H1 (cell line): ENCODE results near the gene ASH1L. TPM values are rescaled to one million over a fixed set of nuclear protein-coding genes. Genes with fewer than 3 reads are reported as not detected.

Experiments used
- CTCF ChIA-PET: fragments of 300-600 bp; sonication (Branson Sonifier 250); formaldehyde crosslinking; loops from one replicate; lab custom pipeline; 2021; ENCODE audit not compliant: partially characterized antibody; lab: Charles Lee
- POLR2A ChIA-PET: fragments of 300-600 bp; sonication (Branson Sonifier 250); formaldehyde crosslinking; loops from one replicate; lab custom pipeline; 2021; ENCODE audit warnings: inconsistent platforms; ENCODE audit not compliant: partially characterized antibody; lab: Charles Lee
- DNase-seq, 2 experiments: peaks; one replicate each; pipeline versions ENCODE4 v3.0.0 to v3.0.0-alpha.2; 2010 to 2022; ENCODE audit warnings: low spot score in 2 of 2, low read depth in 1 of 2, mixed read lengths in 1 of 2
- FAIRE-seq: peaks from 2 replicates; lab custom pipeline; 2011; peaks lifted over from hg19 to GRCh38; lab: Jason Lieb, UNC
- H2AFZ ChIP-seq: 2 replicates; pipeline ENCODE4 v1.8.1; 2012; ENCODE audit warnings: low read length, inconsistent platforms
- H2AK5ac ChIP-seq: 2 replicates; pipeline ENCODE4 v1.6.1; 2013; ENCODE audit warnings: low read depth, low read length
- H2BK120ac ChIP-seq: replicated peaks from 2 replicates; pipeline ENCODE3; 2013; ENCODE audit warnings: low read depth, low read length, inconsistent platforms
- H2BK12ac ChIP-seq: 2 replicates; pipeline ENCODE4 v1.6.1; 2013; ENCODE audit warnings: low read depth, low read length
- H2BK15ac ChIP-seq: 2 replicates; pipeline ENCODE4 v1.6.1; 2013; ENCODE audit warnings: low read length
- H2BK20ac ChIP-seq: 2 replicates; pipeline ENCODE4 v1.6.1; 2013; ENCODE audit warnings: low read length
- H2BK5ac ChIP-seq: 2 replicates; pipeline ENCODE4 v1.6.1; 2013; ENCODE audit warnings: low read depth, low read length
- H3K14ac ChIP-seq: 2 replicates; pipeline ENCODE4 v1.6.1; 2013; ENCODE audit warnings: inconsistent platforms; ENCODE audit not compliant: insufficient read length
- H3K18ac ChIP-seq: 2 replicates; pipeline ENCODE4 v1.6.1; 2013; ENCODE audit warnings: low read length; ENCODE audit errors: extremely low read depth
- H3K23ac ChIP-seq: 2 replicates; pipeline ENCODE4 v1.6.1; 2013; ENCODE audit warnings: inconsistent platforms; ENCODE audit not compliant: insufficient read length
- H3K23me2 ChIP-seq: 2 replicates; pipeline ENCODE4 v1.6.1; 2013; ENCODE audit warnings: low read depth, low read length
- H3K27ac ChIP-seq: 2 replicates; pipeline ENCODE4 v1.6.1; 2011; ENCODE audit warnings: low read depth, low read length, inconsistent platforms
- H3K27me3 ChIP-seq, 4 experiments: replicated peaks in 1 of 4; 1 replicate in 1 of 4; 2 replicates in 3 of 4; pipeline versions ENCODE4 v1.6.1 to v1.8.1; 2011 to 2013; ENCODE audit warnings: low read length in 3 of 4, mild to moderate bottlenecking in 3 of 4, inconsistent platforms in 2 of 4, mixed read lengths in 2 of 4, moderate library complexity in 1 of 4; ENCODE audit not compliant: control insufficient read depth in 3 of 4, insufficient read depth in 3 of 4; ENCODE audit errors: extremely low read depth in 1 of 4
- H3K36me3 ChIP-seq, 4 experiments: 2 replicates each; pipeline versions ENCODE4 v1.6.1 to v1.8.1; 2011 to 2013; ENCODE audit warnings: mild to moderate bottlenecking in 4 of 4, low read length in 3 of 4, moderate library complexity in 2 of 4, control low read depth in 1 of 4, inconsistent platforms in 1 of 4; ENCODE audit not compliant: insufficient read depth in 4 of 4, control insufficient read depth in 2 of 4
- H3K4ac ChIP-seq: replicated peaks from 2 replicates; pipeline ENCODE3; 2013; ENCODE audit warnings: low read length, low read depth, mixed read lengths, inconsistent platforms; ENCODE audit not compliant: insufficient read length
- H3K4me1 ChIP-seq, 4 experiments: replicated peaks in 1 of 4; 1 replicate in 1 of 4; 2 replicates in 3 of 4; pipeline versions ENCODE4 v1.6.1 to v1.8.1; 2011 to 2013; ENCODE audit warnings: low read length in 3 of 4, inconsistent platforms in 2 of 4, mixed read lengths in 1 of 4; ENCODE audit not compliant: insufficient read depth in 4 of 4, control insufficient read depth in 3 of 4
- H3K4me2 ChIP-seq, 2 experiments: 2 replicates each; pipeline versions ENCODE4 v1.6.1 to v1.8.1; 2011 to 2013; ENCODE audit warnings: low read depth in 2 of 2, low read length in 2 of 2, control low read depth in 1 of 2, inconsistent platforms in 1 of 2, mild to moderate bottlenecking in 1 of 2; ENCODE audit not compliant: insufficient read depth in 1 of 2
- H3K4me3 ChIP-seq, 4 experiments: fragments of 200-600, 300-600 bp in 1 of 4; sonication (generic), shearing (Covaris generic), sonication (Bioruptor Twin) in 1 of 4; 2 replicates each; pipeline versions ENCODE4 v1.5.1 to v1.8.1; 2011 to 2016; ENCODE audit warnings: low read length in 4 of 4, low read depth in 3 of 4, control low read depth in 2 of 4, inconsistent platforms in 2 of 4, mild to moderate bottlenecking in 2 of 4, mixed read lengths in 1 of 4, moderate library complexity in 1 of 4; ENCODE audit not compliant: insufficient read depth in 2 of 4; ENCODE audit errors: extremely low read depth in 1 of 4
- H3K56ac ChIP-seq: replicated peaks from 2 replicates; pipeline ENCODE3; 2013; ENCODE audit warnings: low read depth, mild to moderate bottlenecking, mixed read lengths, low read length, inconsistent platforms; ENCODE audit not compliant: insufficient read length
- H3K79me1 ChIP-seq: 2 replicates; pipeline ENCODE4 v1.6.1; 2013; ENCODE audit warnings: low read depth, low read length, control low read depth
- H3K79me2 ChIP-seq, 2 experiments: 2 replicates each; pipeline versions ENCODE4 v1.6.1 to v1.8.1; 2012 to 2013; ENCODE audit warnings: low read length in 2 of 2, mild to moderate bottlenecking in 2 of 2, inconsistent platforms in 1 of 2; ENCODE audit not compliant: insufficient read depth in 2 of 2, control insufficient read depth in 1 of 2
- H3K9ac ChIP-seq, 4 experiments: replicated peaks in 1 of 4; 1 replicate in 1 of 4; 2 replicates in 3 of 4; pipeline versions ENCODE4 v1.6.1 to v1.8.1; 2011 to 2013; ENCODE audit warnings: low read depth in 3 of 4, low read length in 3 of 4, control low read depth in 2 of 4, mild to moderate bottlenecking in 2 of 4, moderate library complexity in 2 of 4, inconsistent platforms in 1 of 4; ENCODE audit errors: extremely low read depth in 1 of 4
- H3K9me3 ChIP-seq, 2 experiments: 2 replicates each; pipeline versions ENCODE4 v1.6.1 to v1.8.1; 2012 to 2013; ENCODE audit warnings: mild to moderate bottlenecking in 2 of 2, moderate library complexity in 2 of 2, control low read depth in 1 of 2, inconsistent platforms in 1 of 2, low read depth in 1 of 2, low read length in 1 of 2, mixed read lengths in 1 of 2; ENCODE audit not compliant: insufficient read depth in 2 of 2
- H4K20me1 ChIP-seq, 2 experiments: replicated peaks in 1 of 2; 2 replicates each; pipeline versions ENCODE3 to v1.8.1; 2011 to 2013; ENCODE audit warnings: inconsistent platforms in 2 of 2, low read length in 2 of 2, mild to moderate bottlenecking in 1 of 2; ENCODE audit not compliant: insufficient read depth in 2 of 2, control insufficient read depth in 1 of 2
- H4K5ac ChIP-seq: 2 replicates; pipeline ENCODE4 v1.6.1; 2013; ENCODE audit warnings: low read length, low read depth, mixed read lengths, inconsistent platforms; ENCODE audit not compliant: insufficient read length
- H4K8ac ChIP-seq: 2 replicates; pipeline ENCODE4 v1.8.0; 2013; ENCODE audit warnings: mild to moderate bottlenecking, moderate library complexity, low read length, inconsistent platforms; ENCODE audit not compliant: insufficient read depth; ENCODE audit errors: extremely low read depth
- H4K91ac ChIP-seq: replicated peaks from 2 replicates; pipeline ENCODE3; 2013; ENCODE audit warnings: low read length, mixed read lengths, inconsistent platforms; ENCODE audit not compliant: insufficient read length
- BCL11A ChIP-seq, 2 experiments: IDR thresholded peaks; one replicate each; pipeline ENCODE4 v1.6.1; 2011; ENCODE audit warnings: low read depth in 2 of 2, low read length in 2 of 2, mild to moderate bottlenecking in 2 of 2
- RAD21 ChIP-seq, 2 experiments: IDR thresholded peaks in 1 of 2; conservative IDR thresholded peaks in 1 of 2; 2 replicates each; pipeline ENCODE4 v1.6.1; 2011; ENCODE audit warnings: low read depth in 2 of 2, low read length in 2 of 2, improper control_type of control experiment in 1 of 2, inconsistent platforms in 1 of 2, mild to moderate bottlenecking in 1 of 2, moderate library complexity in 1 of 2
- YY1 ChIP-seq: IDR thresholded peaks from 2 replicates; pipeline ENCODE4 v1.6.1; 2011; ENCODE audit warnings: low read depth, mild to moderate bottlenecking, low read length
- WGBS, 2 experiments: shearing (Covaris generic) in 1 of 2; methylation state at CpG; one replicate each; pipeline versions ENCODE4 v1.1.6 to v1.1.7; 2013 to 2015; ENCODE audit warnings: low lambda C conversion rate in 2 of 2, mixed read lengths in 2 of 2, inconsistent platforms in 1 of 2, low coverage in 1 of 2, missing lambda C conversion rate in 1 of 2; ENCODE audit not compliant: insufficient replicate concordance in 2 of 2, insufficient coverage in 1 of 2, insufficient read length in 1 of 2; ENCODE audit errors: extremely low coverage in 1 of 2, missing lambda C conversion rate in 1 of 2; 5-methylcytosine and 5-hydroxymethylcytosine counted together
- polyA plus RNA-seq, 7 experiments: library from polyadenylated mRNA; depleted of rRNA in 3 of 7; stranded (reverse) in 5 of 7; unstranded in 2 of 7; fragments of >200 nt in 5 of 7; fragments of 200-250 nt in 2 of 7; gene quantifications; 1 replicate in 5 of 7; 2 replicates in 1 of 7; 4 replicates in 1 of 7; pipeline versions ENCODE4 v1.2.1 to v1.2.3, GENCODE V29; 2011 to 2013; ENCODE audit warnings: missing spikeins in 2 of 7, mixed read lengths in 2 of 7
- total RNA-seq: library from RNA; stranded (reverse); fragmentation: NEBNext Ultra II Directional; extraction: Animal tissue kit (Norgen Biotek cat#: 25700); gene quantifications from 2 replicates; pipeline ENCODE4 v1.2.1, GENCODE V29; 2021
- TF ChIP-seq, protein P1 (sequence below), 3 experiments: IDR thresholded peaks; 1 replicate in 2 of 3; 2 replicates in 1 of 3; pipeline versions ENCODE4 v1.5.1 to v1.6.1; 2011; ENCODE audit warnings: low read length in 3 of 3, mild to moderate bottlenecking in 3 of 3, inconsistent platforms in 2 of 3, low read depth in 1 of 3, moderate library complexity in 1 of 3; ENCODE audit not compliant: insufficient read depth in 1 of 3; ENCODE audit errors: control extremely low read depth in 1 of 3

The ASH1L gene
- total and polyA plus RNA-seq, 2 of the 8 experiments (the other 6 are each of a cell fraction or from before 2014, with no cell fraction given) = 7.5 to 27.6 TPM

GRCh38 chr1:155307247-155307740 is 255.3 kb downstream of the ASH1L start:
- Histone ChIP-seq H3K79me2 (peaks cover 8 to 30% of the 10 kb centered on the region in 2 experiments), H3K4me3 (no peak overlapping the region), H2AFZ (no peak overlapping the region), H3K18ac (no peak overlapping the region), H2BK12ac (peak overlapping the region; percentile 62; the same call in 1 of the 2 replicates), H3K36me3 (peaks cover 0 to 13% (median 8%) of the 10 kb centered on the region in 4 experiments; a peak in 5 of 8 replicates), H3K4ac (no peak overlapping the region), H2BK15ac (0 out of 2 replicates have a peak overlapping the region, but pooled peaks have one; percentile 98), H3K23ac (no peak overlapping the region), H3K27ac (no peak overlapping the region), H3K4me1 (peaks cover 0 to 8% (median 4%) of the 10 kb centered on the region in 4 experiments; a peak in 6 of 7 replicates), H4K5ac (no peak overlapping the region), H3K14ac (no peak overlapping the region), H2BK120ac (no peak overlapping the region), H2BK20ac (peak overlapping the region; percentile 98; the same call in 1 of the 2 replicates), H3K56ac (no peak overlapping the region), H3K9ac (no peak overlapping the region), H2BK5ac (peak overlapping the region; percentile 86; the same call in 1 of the 2 replicates), H3K27me3 (no peaks in the 10 kb centered on the region; a peak in 1 of 7 replicates), H3K4me2 (peak overlapping the region in 1 of 2 experiments; percentile 83; a peak in 1 of 4 replicates), H4K91ac (peak overlapping the region; percentile 84), H4K8ac (no peak overlapping the region), H4K20me1 (peaks cover under 1 to 10% of the 10 kb centered on the region in 2 experiments), H3K79me1 (peaks cover 11% of the 10 kb centered on the region; the same call in 1 of the 2 replicates), H2AK5ac (0 out of 2 replicates have a peak overlapping the region, but pooled peaks have one; percentile 33), H3K9me3 (no peaks in the 10 kb centered on the region), H3K23me2 (peaks cover 9% of the 10 kb centered on the region)
- CTCF ChIA-PET = interaction anchor here (0.9 to 6.4 kb wide), 21 partner anchors 10 to 261 kb away, joined by 3 to 103 read pairs (median 6); partner anchors contain the start of genes CLK2, HCN3, RUSC1 and SCAMP3
- TF ChIP-seq YY1 (0 out of 2 replicates have a peak, but pooled peaks have one; percentile 45), RAD21 (IDR thresholded peaks at IDR 0.05 in 1 of 2, conservative IDR thresholded peaks at IDR 0.05 in 1 of 2; ENCODE audit: low read depth in 2 of 2, low read length in 2 of 2) (peak; percentile 64 to 73), BCL11A (IDR thresholded peaks at IDR 0.05; ENCODE audit: low read depth in 2 of 2, low read length in 2 of 2) (no peak)
- TF ChIP-seq, protein P1, sequence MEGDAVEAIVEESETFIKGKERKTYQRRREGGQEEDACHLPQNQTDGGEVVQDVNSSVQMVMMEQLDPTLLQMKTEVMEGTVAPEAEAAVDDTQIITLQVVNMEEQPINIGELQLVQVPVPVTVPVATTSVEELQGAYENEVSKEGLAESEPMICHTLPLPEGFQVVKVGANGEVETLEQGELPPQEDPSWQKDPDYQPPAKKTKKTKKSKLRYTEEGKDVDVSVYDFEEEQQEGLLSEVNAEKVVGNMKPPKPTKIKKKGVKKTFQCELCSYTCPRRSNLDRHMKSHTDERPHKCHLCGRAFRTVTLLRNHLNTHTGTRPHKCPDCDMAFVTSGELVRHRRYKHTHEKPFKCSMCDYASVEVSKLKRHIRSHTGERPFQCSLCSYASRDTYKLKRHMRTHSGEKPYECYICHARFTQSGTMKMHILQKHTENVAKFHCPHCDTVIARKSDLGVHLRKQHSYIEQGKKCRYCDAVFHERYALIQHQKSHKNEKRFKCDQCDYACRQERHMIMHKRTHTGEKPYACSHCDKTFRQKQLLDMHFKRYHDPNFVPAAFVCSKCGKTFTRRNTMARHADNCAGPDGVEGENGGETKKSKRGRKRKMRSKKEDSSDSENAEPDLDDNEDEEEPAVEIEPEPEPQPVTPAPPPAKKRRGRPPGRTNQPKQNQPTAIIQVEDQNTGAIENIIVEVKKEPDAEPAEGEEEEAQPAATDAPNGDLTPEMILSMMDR (IDR thresholded peaks at IDR 0.05; ENCODE audit: control extremely low read depth in 1 of 3, insufficient read depth in 1 of 3, low read depth in 1 of 3, low read length in 3 of 3) = peak in 2 of 3 experiments; percentile 68 to 74; a peak in 3 of 4 replicates
- WGBS, 2 experiments = 74% methylated on average over 6 of the region's 6 CpGs; no CpG with 5 or more reads in 1 of the 2 experiments
- POLR2A ChIA-PET = interaction anchor here (0.6 to 2.1 kb wide), 15 partner anchors 11 to 625 kb away, joined by 3 to 14 read pairs (median 5); partner anchors contain the start of genes CLK2, RUSC1, SCAMP3 and THBS3
- DNase-seq (no peak), FAIRE-seq (no peak)
